ENCODE data around the gene CARS1.

The CARS1 gene

DNA sequence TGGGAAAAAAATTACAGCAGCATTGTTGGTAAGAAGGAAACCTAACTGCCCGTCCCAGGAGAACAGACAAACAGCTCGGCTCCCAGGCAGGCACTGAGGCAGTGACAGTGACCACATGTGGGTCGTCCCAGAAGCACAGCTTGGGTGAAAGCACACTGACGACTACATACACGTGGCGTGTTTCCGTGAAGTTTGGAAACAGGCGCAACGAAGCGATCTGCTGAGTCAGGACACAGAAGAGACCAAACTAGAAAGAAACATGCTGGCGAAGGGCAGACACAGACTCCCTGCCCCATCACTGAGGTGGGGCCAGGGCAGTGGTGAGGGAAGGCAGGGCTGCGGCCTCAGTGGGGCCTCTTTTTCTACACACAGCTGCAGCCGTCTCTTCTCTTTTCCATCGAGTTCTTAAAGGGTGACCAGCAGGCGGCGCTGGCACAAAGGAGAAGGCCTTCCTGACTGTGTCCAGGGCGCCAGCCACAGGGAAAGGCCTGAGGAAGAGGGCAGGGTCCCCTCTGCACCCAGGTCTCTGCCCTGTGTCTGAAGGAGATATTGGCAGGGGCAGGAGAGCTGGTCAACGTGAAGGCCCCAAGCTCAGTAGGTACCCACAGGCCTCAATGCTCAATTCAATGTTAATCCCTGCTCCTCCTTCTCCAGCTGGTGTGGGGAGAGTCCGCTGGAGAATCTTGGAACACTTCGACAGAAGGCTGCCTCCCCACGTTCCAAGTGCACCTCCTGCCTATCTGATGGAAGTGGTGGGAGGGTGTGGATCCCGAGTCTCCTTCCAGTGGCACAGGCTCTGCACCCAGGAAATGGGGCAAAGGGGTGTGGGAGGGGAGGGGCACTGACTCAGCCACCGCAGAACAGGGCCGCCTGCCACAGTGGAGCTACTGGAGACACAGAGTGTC, 19.9 kb downstream of the CARS1 start:
- DNase-seq = no peak

DNA sequence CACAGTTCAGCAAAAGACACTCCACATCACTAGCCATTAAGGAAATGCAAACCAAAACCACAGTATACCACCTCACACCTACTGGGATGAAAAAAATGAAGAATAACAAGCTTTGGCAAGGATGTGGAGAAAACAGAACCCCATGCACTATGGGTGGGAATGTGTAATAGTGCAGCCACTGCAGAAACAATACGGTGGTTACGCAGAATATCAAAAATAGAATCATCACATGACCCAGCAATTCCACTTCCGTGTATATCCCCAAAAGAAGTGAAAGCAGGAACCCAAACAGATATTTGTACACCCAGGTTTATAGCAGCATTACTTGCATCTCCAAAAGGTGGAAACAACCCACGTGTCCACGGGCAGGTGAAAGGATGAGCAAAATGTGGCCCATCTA, 20.8 kb downstream of the CARS1 start:
- DNase-seq = no peak

DNA sequence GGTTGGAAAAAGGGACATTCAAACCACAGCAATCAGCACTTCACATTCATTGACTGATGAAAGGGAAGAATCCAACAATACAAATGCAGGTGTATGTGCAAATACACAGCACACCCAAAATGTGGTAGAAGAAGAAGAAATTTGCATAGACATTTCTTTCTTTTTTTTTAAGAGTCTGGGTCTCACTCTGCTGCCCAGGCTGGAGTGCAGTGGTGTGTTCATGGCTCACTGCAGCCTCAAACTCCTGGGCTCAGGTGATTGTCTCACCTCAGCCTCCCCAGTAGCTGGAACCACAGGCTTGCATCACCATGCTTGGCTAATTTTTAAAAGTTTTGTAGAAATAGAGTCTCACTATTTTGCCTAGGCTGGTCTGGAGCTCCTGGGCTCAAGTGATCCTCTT, 21.9 kb downstream of the CARS1 start:
- DNase-seq = no peak

DNA sequence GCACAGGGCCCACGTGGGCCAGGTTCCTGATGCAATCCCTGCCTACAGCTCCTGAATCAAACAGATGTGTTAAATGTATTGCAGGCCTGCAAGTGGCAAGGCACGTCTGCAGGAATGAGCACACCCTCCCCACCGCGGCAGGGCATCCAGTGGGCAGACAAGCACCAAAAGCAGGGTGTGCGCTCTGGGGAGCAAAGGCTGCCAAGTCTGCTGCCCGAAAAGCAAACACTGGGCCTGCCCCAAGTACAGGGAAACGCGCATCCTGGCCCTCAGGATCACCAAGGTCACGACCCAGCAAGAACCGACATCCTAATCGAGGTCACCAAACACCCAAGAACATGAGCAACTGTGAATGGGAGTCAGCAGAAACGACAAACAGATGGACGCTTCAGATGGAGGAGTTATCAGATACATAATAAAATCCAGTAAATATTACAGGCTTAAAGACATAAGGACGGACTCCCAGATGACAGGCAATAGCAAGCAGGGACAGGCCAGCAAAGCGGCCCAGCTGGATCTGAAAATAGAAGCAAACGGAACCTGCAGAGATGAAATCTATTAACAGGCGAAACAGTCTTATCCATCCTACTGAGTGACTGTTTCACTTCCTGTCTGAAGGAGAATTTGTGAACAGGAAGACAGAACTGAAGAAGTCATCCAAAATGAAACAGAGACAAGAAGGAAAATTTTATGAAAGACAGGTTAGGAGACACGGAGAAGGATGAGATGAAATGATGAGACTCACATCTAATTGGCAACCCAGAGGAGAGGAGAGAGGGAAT, 26.7 kb downstream of the CARS1 start:
- DNase-seq = no peak

DNA sequence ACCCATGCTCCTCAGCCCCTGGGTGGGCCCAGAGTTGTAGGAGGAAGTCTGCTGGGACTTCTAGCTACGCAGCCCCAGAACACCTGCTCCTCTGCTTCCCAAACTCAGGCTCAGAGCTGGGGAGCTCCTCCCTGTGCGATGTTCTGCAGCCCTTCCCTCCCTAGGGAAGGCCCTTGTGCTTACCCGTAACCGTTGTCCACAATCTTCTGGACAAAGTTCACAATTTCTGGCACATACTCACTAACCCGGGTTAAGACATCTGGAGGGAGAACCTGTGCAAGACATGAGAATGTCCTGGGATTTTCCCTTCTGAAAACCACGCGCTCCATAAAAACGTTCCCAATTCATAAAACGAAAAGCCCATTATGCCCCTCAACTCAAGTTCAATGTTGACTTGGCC, 28.4 kb downstream of the CARS1 start:
- no peak for DNase-seq

DNA sequence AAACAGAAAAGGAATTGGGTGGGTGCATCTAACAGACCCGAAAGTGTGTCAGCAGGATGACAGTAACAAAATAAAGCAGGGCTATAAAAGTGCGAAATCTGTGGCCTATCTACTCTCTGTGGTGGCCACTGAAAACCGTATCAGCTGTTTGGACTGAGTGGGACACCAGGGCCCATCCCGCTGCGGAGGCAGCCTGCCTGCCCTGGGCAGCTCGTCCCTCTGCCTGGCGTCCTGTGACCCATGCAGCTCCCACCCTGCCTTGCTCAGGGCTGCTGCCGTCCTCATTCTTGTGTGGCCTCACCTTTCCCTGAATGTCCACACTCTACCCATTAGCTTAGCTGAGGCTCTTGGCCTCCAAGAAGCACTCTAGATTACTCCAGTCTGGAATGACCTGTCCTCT, 30.4 kb downstream of the CARS1 start:
- no peak for DNase-seq

DNA sequence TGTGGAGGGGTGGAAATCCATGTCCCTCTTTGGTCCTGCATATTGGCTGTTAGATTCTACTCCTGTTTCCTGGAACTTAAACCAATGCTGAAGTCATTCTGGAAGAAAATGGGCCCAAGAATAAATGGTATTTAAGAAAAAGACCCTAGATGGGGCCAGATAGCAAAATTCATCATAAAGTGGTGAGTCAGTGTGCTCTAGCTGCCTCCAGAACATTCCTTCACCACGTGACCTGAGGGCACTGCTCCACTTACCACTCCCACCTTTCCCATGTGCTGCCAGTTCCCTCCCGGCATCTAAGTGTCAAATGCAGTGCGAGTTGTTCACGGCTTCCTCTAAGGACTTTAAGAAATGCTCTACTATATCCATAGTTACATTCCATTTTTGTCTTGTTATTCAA, 34.2 kb downstream of the CARS1 start:
- DNase-seq = no peak

DNA sequence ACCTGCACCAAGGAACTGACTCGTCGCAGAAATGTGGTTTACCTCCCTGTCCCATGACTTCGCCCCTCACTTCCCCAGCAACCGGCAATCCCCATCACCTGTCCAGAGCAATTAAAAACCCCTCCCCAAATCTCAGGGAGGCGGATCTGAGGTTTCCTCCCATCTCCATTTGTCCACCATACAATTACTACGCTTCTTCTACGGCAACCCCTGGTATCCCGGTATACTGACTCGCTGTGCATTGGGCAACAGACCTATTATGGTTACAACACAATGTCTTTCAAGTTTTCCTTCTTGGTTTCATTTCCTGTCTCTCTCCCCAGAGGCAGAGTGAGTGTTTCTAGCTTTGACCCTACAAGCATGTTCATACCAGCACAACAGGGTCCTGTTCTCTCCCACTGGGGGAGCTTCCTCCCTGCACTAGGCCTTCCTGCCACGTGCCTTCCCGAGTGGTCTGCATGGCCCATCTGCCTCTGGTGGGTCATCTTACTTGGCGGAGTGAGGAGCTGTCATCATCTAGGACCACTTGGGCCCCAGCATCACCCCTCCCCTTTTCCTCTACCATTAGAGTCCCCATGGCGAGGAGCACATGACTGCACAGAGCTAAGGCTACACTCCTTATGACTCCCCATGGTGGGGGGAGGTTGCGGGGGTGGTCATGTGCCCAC, 34.8 kb downstream of the CARS1 start:
- no peak for DNase-seq

DNA sequence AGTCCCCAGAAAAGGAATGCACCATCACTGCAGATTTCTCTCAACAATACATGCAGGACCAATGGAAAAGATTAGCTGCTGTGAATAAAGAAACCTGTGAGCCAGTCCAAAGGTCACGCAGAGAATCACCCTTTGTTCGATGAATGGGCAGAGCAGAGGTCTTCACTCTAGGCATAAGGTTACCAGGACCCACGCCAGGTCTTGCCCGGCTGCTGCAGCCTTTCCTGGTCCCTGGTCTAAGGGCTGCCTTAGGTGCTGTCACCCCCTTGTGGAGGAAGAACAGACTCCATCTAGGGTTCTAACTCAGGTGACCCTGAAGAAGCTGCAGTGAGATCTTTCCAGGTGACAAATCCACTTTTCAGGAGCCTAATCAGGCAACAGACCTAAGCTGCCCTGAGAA, 36.1 kb downstream of the CARS1 start:
- DNase-seq = peak; percentile 14

DNA sequence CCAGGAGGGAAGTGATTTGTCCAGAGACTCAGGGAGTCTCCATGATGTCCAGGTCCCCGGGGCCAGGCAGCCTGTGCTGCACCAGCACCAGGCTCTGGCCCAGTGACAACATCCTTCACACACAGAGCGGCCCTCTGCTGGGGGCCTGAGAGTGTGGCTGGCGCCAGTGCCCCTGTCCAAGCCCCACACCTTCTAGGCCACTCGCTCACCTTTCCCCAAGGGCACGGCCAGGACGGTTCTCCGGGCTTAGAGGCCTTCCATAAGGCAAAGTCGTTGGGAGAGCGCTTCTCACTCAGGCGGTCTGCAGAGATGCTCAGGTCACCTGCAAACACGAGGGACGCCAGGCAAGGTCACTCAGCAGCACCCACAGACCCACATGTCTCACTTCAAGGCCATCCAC, 37.2 kb downstream of the CARS1 start:
- no peak for DNase-seq

DNA sequence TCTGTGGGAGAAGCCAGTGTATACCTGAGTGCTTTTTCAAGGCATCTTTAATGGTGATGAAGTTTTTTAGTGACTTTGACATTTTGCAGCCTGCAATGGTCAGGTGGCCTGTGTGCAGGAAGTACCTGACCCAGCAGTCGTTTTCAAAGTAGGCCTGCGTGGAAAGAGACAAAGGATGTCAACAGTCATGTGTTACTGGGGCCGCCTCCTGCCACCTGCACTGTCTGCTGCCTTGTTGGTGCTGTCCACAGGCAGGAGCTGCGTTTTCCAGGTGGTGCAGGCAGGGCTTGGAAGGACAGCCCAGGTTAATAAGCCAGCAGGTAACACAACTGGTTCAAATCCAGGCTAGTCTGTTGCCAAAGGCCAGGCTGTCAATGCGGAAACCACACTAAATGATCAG, 38.6 kb downstream of the CARS1 start:
- no peak for DNase-seq

DNA sequence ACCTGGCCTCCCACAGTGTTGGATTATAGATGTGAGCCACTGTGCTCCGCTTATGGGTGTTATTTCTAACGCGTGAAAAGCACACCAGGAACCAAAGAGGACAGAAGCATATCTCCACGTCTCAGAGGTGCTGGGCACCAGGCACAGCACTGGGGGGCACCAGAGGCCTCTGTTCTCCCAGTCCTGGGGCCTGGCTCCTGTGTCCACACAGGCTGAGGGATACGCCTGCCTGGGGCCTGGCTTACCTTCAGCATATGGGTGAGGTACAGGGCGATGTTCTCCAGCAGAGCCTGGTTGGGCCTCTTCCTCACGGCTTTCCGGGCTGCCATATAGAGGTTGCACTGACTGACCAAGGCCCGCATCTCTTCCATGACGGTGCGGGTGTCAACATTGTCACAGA, 40.4 kb downstream of the CARS1 start:
- DNase-seq = no peak

DNA sequence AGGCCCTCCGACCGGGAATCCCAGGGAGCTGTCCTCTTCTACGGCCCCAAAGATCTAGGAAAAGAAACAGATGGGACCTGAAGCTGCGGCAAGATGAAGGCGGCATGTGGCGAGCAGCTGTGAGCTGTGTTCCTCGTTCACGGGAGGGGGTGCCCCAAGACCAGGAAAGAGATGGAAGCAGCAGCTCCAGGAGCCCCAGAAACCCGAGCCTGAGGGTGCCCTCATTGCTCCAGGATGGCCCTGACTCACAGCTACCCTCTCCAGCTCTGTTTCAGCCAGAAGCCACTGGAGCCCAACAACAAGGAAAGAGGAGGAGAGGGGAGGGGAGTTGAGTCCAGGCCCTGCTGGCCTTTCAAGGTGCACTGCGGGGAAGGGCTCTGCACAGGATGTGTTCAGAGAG, 41.4 kb downstream of the CARS1 start:
- DNase-seq = no peak

DNA sequence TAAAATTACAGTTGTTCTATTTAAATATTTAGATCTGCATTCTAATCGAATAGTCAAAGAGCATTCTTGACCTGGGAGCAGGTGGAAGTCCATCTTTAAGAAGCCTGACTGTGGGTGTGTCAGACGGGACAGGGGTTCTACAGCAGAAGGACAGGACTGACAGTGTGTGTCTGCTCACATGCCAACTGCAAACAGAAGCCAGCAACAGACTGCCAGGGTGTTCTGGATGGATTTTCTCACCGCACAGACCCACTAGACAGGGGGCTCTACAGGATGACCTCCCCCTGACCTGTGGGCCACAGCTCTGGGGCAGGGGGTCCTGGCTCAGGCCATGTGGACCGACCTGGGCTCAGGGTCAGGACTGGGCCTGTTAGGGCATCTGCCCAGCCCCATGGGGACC, 42.3 kb downstream of the CARS1 start:
- DNase-seq = no peak

DNA sequence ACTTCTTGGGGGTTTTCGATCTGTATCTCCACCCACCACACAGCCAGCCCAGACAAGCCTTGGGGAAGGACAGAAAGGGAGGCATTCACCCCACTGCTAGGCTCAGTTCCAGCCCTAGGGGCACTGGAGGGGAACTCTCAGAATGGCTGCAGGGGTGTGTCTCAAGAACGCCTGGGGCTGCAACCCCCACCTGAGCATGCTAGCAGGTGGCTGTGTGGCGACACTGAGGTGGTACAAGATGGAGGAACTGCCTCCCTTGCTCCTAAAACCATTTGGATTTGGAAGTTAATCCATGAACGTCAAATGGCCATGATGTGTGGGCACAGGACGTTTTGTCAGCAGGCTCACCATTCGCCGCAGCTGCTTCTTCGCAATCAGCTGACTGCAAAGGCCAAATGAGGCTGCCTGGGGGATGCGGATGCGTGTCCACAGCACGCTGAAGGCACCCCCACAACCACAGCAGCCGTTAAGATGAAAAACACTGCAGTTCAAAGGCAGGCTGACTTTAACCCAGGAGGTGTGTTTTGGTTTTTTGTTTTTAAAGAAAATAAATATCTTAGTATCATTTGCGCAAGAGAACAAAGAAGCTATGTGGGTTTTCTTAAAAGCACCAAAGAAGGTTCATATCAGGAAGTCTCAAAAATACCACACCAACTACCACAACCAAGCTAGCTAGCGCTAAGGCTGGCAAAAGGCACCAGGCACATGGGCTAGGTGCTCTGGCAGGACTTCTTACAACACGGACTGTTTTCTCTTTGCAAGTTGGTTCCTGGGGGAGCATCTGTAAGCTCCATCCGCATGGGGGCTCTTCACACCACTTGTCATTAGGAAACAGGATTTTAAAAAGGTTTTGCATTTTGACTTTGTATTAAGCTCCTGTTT, 42.9 kb downstream of the CARS1 start:
- no peak for DNase-seq

DNA sequence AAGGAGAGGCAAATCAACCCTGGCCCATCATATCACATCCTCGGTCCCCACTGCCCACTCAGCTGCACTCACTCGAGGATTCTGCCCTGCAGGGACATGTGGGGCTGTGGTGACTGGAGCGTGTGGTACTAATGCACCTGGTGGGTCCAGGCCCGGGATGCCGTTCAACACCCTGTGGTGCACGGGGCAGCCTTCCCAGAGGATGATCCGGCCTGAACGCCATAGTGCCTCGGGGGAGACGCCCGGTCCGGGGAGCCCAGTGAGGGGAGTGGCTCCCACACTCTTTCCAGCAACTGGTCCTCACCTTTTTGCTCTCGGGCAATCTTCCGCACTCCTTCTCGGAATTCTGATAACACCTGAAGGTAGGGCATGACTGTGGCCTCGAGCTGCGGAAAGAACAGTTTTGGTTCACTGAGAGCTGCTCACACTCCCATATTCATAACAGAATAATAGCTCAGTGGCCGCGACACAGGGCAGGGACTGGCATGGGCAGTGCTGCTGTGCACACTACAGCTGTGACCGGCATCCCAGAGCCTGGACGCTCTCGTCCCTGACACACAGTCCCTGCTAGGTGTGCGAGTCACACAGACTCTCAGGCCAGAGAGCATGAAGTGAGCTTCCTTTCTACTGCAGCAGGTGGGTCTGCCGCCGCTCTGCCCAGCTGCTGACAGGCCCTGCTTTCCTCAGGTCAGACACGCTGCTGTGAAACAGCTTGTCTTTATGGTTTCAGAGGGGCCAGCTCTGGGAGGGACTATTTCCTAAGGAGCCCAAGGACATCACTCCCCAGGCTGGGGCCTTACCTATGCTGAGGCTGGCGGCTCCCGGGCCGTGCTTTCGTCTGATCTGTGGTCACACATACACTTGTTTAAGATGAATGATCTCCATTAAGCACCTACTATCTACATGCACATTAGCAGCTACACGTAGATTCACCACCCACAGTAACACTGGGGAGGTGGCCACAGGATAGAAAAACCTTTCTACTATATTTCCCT, 45.0 kb downstream of the CARS1 start:
- no peak for DNase-seq

DNA sequence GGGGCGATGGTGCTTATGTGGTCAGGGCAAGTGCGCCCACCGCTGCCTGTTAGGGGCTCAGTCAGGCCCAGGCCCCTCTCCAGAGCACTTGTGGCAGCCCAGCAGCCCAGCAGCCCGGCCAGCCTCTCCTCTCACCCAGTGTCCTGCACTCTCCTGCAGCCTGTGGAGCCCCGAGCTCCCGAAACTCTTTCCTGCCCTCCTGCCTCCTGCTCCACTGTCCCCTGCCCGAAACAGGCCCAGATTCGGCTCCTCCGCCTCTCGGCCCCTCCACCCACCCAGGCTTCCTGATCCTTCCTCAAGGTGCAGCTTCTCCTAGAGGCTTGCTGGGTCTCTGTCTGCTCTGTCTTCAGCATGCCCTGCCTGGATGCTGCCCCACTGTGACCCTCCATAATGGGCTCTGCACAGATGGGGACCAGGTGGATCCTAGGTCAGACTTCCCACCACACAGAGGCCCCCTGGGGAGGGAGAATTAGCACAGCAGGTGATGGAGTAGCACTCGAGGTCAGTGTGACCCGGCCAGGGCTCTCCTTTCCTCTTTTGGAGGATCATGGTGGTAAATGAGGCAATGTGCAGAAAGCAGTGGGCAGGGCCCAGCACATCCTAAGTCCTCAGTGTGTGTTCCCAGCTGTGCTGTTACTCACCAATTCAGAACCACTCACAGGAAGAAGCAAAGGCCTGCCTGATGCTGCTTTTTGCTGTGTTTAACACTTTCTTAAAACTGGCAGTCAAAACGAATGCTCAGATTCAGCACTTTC, 46.5 kb downstream of the CARS1 start:
- DNase-seq = no peak

DNA sequence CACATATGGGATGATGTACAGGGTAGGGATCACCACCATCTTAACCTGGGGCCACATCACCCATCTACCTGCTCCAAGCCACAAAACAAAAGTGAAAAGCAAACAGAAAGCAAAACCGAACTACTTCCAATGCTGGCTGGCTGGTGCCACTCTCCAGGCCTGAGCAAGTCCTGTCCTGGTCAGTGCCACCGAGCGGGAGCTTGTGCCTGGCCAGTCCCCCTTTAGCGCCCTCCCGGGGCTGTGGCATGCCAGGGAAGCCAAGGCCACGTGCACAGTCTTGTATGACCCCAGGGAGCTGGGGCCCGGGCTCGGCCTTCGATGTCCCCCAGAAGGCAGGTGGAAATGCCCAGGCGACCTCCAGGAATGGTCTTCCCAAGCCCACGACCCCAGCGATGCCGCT, 47.2 kb downstream of the CARS1 start:
- DNase-seq = no peak

DNA sequence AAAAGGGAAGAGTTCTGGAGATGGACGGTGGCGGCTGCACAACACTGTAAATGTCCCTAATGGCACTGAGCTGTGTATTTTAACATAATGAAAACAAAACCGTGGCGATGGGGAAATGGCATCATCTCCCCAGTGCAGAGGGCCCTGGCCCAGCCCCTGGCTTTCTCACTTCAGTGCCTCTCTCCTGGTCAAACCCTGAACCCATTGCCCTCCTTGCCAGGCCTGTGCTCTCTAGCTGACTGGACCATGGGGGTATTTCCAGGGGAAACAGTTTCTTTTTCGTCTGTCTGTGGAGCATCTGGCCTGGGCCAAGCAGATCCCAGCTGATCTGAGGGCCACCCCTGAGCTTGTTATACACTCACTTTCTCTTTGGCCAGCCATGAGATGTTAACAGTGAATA, 47.7 kb downstream of the CARS1 start:
- no peak for DNase-seq

DNA sequence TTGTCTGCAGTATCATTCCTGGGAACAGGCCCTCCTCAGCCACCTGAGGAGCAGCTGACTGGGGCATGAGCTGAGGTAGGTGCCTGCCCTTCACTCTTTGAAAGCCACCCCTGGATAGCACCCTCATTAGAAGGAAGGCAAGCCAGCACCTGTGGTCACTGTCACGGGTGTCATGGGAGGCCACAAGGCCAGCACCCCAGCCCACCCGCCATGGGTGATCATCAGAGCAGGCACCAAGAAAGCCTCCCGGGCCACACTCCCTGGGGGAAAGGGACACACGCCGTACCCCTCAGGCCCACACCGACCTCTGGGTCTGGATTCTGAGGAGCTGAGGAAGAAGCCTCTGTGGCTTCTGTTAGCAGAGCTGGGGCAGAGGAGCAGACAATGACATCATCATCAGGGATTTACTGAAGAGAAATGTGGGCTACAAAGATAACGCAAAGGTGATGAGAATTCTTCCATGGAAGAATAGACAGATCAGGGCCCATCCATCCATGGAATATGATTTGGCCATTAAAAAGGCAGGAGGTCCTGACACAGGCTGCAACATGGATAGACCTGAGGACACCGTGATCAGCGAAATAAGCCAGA, 48.4 kb downstream of the CARS1 start:
- no peak for DNase-seq
